WTC11 (cell line): ENCODE measurements around the gene IQCK. TPM values are rescaled to one million over a fixed set of nuclear protein-coding genes. Genes with fewer than 3 reads are reported as not detected.

ENCODE experiments used
- ATAC-seq: fragments of 200-7000 bp; cut with Tn5 transposase; 2 replicates; pipeline ENCODE4 v1.10.0; 2021; ENCODE audit warnings: mild to moderate bottlenecking, moderate library complexity
- CTCF ChIA-PET: fragments of 300-600 bp; sonication (Branson Sonifier 250); formaldehyde crosslinking; loops from one replicate; lab custom pipeline; 2021; ENCODE audit warnings: antibody characterized with exemption; lab: Charles Lee
- POLR2A ChIA-PET: fragments of 350-600 bp; sonication (Branson Sonifier 250); formaldehyde crosslinking; loops from one replicate; lab custom pipeline; 2021; ENCODE audit warnings: antibody characterized with exemption; lab: Charles Lee
- DNase-seq: peaks from one replicate; pipeline ENCODE4 v3.0.0; 2021; ENCODE audit warnings: low spot score
- H3K27ac Mint-ChIP-seq: 2 replicates; pipeline ENCODE4 v1.8.0; 2021; ENCODE audit warnings: mixed read lengths
- H3K27me3 Mint-ChIP-seq: 2 replicates; pipeline ENCODE4 v1.8.0; 2021; ENCODE audit warnings: low read depth, mild to moderate bottlenecking, moderate library complexity, mixed read lengths
- H3K36me3 Mint-ChIP-seq: 2 replicates; pipeline ENCODE4 v1.8.0; 2021; ENCODE audit warnings: mixed read lengths
- H3K4me1 Mint-ChIP-seq: 2 replicates; pipeline ENCODE4 v1.8.0; 2022; ENCODE audit warnings: mixed read lengths
- H3K4me3 Mint-ChIP-seq: 2 replicates; pipeline ENCODE4 v1.8.0; 2021; ENCODE audit warnings: mild to moderate bottlenecking, moderate library complexity, mixed read lengths
- H3K9me3 Mint-ChIP-seq: 2 replicates; pipeline ENCODE4 v1.8.0; 2021; ENCODE audit warnings: mixed read lengths
- CTCF ChIP-seq: fragments of 200-600 bp; IDR thresholded peaks from 2 replicates; pipeline ENCODE4 v1.8.0; 2022; ENCODE audit warnings: antibody characterized with exemption
- E2F1 ChIP-seq: sonication (generic); formaldehyde crosslinking; IDR thresholded peaks from 2 replicates; pipeline ENCODE4 v1.8.0; 2022; ENCODE audit warnings: mild to moderate bottlenecking, missing genetic modification reagents
- E2F4 ChIP-seq: sonication (generic); formaldehyde crosslinking; IDR thresholded peaks from 2 replicates; pipeline ENCODE4 v1.8.1; 2022; ENCODE audit warnings: low read depth, mild to moderate bottlenecking, moderate library complexity, missing genetic modification reagents, borderline replicate concordance
- FOXJ3 ChIP-seq: sonication (generic); formaldehyde crosslinking; IDR thresholded peaks from 2 replicates; pipeline ENCODE4 v1.9.0; 2021; ENCODE audit warnings: missing genetic modification reagents, mild to moderate bottlenecking, borderline replicate concordance
- JUN ChIP-seq: sonication (generic); formaldehyde crosslinking; IDR thresholded peaks from 2 replicates; pipeline ENCODE4 v1.8.0; 2023; ENCODE audit warnings: mild to moderate bottlenecking, missing genetic modification reagents
- MXD4 ChIP-seq: fragments of 250-450 bp; sonication (Bioruptor Pico); IDR thresholded peaks from 2 replicates; pipeline ENCODE4 v1.8.0; 2021; ENCODE audit warnings: mild to moderate bottlenecking, moderate library complexity, borderline replicate concordance
- NFATC4 ChIP-seq: fragments of 250-450 bp; sonication (Bioruptor Pico); IDR thresholded peaks from 2 replicates; pipeline ENCODE4 v1.9.0; 2021; ENCODE audit warnings: mild to moderate bottlenecking
- NFYB ChIP-seq: sonication (generic); formaldehyde crosslinking; conservative IDR thresholded peaks from 2 replicates; pipeline ENCODE4 v1.8.0; 2022; ENCODE audit warnings: low read depth, missing genetic modification reagents
- NR3C1 ChIP-seq: sonication (generic); formaldehyde crosslinking; conservative IDR thresholded peaks from 2 replicates; pipeline ENCODE4 v1.8.1; 2023; ENCODE audit warnings: low read depth, mild to moderate bottlenecking, missing genetic modification reagents
- RORB ChIP-seq: fragments of 250-450 bp; sonication (Bioruptor Pico); IDR thresholded peaks from 2 replicates; pipeline ENCODE4 v1.9.0; 2021; ENCODE audit warnings: mild to moderate bottlenecking
- SP1 ChIP-seq: sonication (generic); formaldehyde crosslinking; conservative IDR thresholded peaks from 2 replicates; pipeline ENCODE4 v1.8.1; 2022; ENCODE audit warnings: missing genetic modification reagents
- ZMAT4 ChIP-seq: fragments of 250-450 bp; sonication (Bioruptor Pico); IDR thresholded peaks from 2 replicates; pipeline ENCODE4 v1.9.0; 2021; ENCODE audit warnings: mild to moderate bottlenecking
- ZNF232 ChIP-seq: sonication (generic); formaldehyde crosslinking; IDR thresholded peaks from 2 replicates; pipeline ENCODE4 v1.8.0; 2022; ENCODE audit warnings: mild to moderate bottlenecking, missing genetic modification reagents
- ZNF512 ChIP-seq: sonication (generic); formaldehyde crosslinking; IDR thresholded peaks from 2 replicates; pipeline ENCODE4 v1.8.1; 2022; ENCODE audit warnings: missing genetic modification reagents, borderline replicate concordance
- total RNA-seq: library from RNA; stranded (reverse); gene quantifications from 3 replicates; pipeline ENCODE4 v1.2.3, GENCODE V29; 2021

The IQCK gene
- total RNA-seq, 1 experiment from 2014 or later, result 5.8 TPM

GRCh38 chr16:19705843-19706242 lies 12.2 kb upstream of the IQCK start (continued):
- no peak for TF ChIP-seq ZNF232
- TF ChIP-seq RORB (CRISPR knock-in tag), result no peak
- TF ChIP-seq JUN (CRISPR knock-in tag), result no peak
- no peak for TF ChIP-seq NFYB (CRISPR knock-in tag)
- no peak for TF ChIP-seq MXD4 (CRISPR knock-in tag)
- no peak for TF ChIP-seq NFATC4 (CRISPR knock-in tag)
- TF ChIP-seq E2F4 (CRISPR knock-in tag), result no peak
- TF ChIP-seq FOXJ3 (CRISPR knock-in tag), result no peak
- no peak for TF ChIP-seq SP1 (CRISPR knock-in tag)
- no peak for TF ChIP-seq CTCF
- no peak for TF ChIP-seq ZMAT4 (CRISPR knock-in tag)
- no peak for TF ChIP-seq ZNF512

GRCh38 chr16:19706846-19707245 lies 11.2 kb upstream of the IQCK start:
- H3K36me3 Mint-ChIP-seq, result peaks cover 81% of the 10 kb centered on the region
- H3K27ac Mint-ChIP-seq, result no peak overlapping the region
- H3K4me3 Mint-ChIP-seq, result no peak overlapping the region
- no peaks in the 10 kb centered on the region for H3K9me3 Mint-ChIP-seq
- CTCF ChIA-PET, result interaction anchor here (0.6 to 1.6 kb wide), 2 partner anchors 123 to 125 kb away, joined by 3 to 4 read pairs; no protein-coding TSS in a partner anchor
- no peak for ATAC-seq
- H3K4me1 Mint-ChIP-seq, result peaks cover 43% of the 10 kb centered on the region
- no peaks in the 10 kb centered on the region for H3K27me3 Mint-ChIP-seq
- DNase-seq, result no peak
- POLR2A ChIA-PET, result no interaction called here
- TF ChIP-seq SP1 (CRISPR knock-in tag) (no peak), NR3C1 (CRISPR knock-in tag) (no peak)
- TF ChIP-seq, all 79 proteins: peak for 0

GRCh38 chr16:19707569-19708295 lies 10.3 kb upstream of the IQCK start:
- no peak for TF ChIP-seq E2F1
- Mint-ChIP-seq H3K27ac (0 out of 2 replicates have a peak overlapping the region, but pooled peaks have one; percentile 53), H3K36me3 (peaks cover 82% of the 10 kb centered on the region), H3K27me3 (no peaks in the 10 kb centered on the region), H3K4me1 (peaks cover 50% of the 10 kb centered on the region), H3K4me3 (no peak overlapping the region), H3K9me3 (no peaks in the 10 kb centered on the region)
- CTCF ChIA-PET, result interaction anchor here (0.6 to 1.6 kb wide), 2 partner anchors 124 kb away, joined by 3 to 7 read pairs (median 4); no protein-coding TSS in a partner anchor
- ATAC-seq (peak; percentile 10), DNase-seq (no peak)
- POLR2A ChIA-PET, result interaction anchor here (0.6 kb wide), 1 partner anchor 8 kb away, joined by 3 read pairs; no protein-coding TSS in a partner anchor
